ENCODE measurements around the gene GORASP2.

The GORASP2 gene

DNA sequence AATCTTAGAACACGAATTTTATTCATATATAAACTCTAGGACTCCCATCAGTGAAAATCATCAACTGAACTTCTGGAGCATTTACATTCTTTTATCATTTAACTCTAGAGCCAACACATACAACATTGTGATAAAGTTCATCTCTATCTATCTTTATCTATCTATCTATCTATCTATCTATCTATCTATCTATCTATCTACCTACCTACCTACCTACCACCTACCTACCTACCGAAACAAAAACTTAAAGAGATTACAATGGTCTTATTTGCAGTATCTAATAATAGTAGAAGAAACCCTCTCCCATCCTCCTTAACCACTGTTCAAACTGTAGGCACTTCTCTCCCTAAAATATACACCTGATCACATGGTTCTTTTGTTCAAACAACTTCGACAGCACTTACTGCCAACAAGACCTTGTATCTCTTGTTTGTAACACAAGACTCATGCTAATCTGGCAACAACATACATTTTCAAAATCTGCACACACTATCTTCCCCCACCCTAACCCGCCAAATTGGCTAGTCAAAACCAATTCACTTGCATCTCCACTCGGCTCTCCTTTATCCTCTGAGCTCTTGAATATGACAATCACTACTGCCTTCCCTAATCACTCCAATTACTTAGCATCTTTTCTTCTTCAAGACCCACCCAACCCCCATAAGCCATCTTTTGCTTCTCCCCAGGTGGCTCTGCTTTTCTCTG, 69.0 kb downstream of the GORASP2 start:
- Histone ChIP-seq H3K79me2 (ENCODE audit: insufficient read depth, low read depth) (no peaks in the 10 kb centered on the region), H3K27me3 (ENCODE audit: insufficient read depth, low read depth) (no peaks in the 10 kb centered on the region), H4K20me1 (ENCODE audit: insufficient read depth) (no peaks in the 10 kb centered on the region), H3K4me3 (IDR thresholded peaks at IDR 0.05; ENCODE audit: insufficient read depth, low read depth, low read length) (no peak overlapping the region), H3K4me1 (ENCODE audit: low read depth, poor library complexity, severe bottlenecking) (no peaks in the 10 kb centered on the region), H3K4me2 (no peak overlapping the region), H3K27ac (no peak overlapping the region), H3K36me3 (ENCODE audit: insufficient read depth) (no peaks in the 10 kb centered on the region), H3K9ac (no peak overlapping the region), H2AFZ (ENCODE audit: low read depth) (no peak overlapping the region)
- TF ChIP-seq, protein P1, sequence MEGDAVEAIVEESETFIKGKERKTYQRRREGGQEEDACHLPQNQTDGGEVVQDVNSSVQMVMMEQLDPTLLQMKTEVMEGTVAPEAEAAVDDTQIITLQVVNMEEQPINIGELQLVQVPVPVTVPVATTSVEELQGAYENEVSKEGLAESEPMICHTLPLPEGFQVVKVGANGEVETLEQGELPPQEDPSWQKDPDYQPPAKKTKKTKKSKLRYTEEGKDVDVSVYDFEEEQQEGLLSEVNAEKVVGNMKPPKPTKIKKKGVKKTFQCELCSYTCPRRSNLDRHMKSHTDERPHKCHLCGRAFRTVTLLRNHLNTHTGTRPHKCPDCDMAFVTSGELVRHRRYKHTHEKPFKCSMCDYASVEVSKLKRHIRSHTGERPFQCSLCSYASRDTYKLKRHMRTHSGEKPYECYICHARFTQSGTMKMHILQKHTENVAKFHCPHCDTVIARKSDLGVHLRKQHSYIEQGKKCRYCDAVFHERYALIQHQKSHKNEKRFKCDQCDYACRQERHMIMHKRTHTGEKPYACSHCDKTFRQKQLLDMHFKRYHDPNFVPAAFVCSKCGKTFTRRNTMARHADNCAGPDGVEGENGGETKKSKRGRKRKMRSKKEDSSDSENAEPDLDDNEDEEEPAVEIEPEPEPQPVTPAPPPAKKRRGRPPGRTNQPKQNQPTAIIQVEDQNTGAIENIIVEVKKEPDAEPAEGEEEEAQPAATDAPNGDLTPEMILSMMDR (conservative IDR thresholded peaks at IDR 0.05; ENCODE audit: low read depth, low read length), result no peak

DNA sequence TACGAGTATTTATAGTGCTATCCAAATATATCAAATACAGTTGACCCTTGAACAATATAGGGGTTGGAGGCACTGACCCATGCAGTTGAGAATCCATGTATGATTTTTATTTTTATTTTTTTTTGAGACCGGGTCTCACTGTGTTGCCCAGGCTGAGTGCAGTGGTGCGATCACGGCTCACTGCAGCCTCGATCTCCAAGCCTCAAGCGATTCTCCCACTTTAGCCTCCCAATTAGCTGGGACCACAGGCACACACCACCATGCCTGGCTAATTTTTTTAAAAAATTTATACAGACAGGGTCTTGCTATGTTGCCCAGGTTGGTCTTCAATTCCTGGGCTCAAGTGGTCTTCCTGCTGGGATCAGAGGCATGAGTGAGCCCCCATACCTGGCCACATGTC, 70.6 kb downstream of the GORASP2 start:
- Histone ChIP-seq H3K79me2 (ENCODE audit: insufficient read depth, low read depth) (no peaks in the 10 kb centered on the region), H3K9ac (no peak overlapping the region), H3K27ac (no peak overlapping the region), H3K36me3 (ENCODE audit: insufficient read depth) (no peaks in the 10 kb centered on the region), H2AFZ (ENCODE audit: low read depth) (no peak overlapping the region), H3K4me3 (IDR thresholded peaks at IDR 0.05; ENCODE audit: insufficient read depth, low read depth, low read length) (no peak overlapping the region), H3K27me3 (ENCODE audit: insufficient read depth, low read depth) (no peaks in the 10 kb centered on the region), H3K4me1 (ENCODE audit: low read depth, poor library complexity, severe bottlenecking) (no peaks in the 10 kb centered on the region), H4K20me1 (ENCODE audit: insufficient read depth) (no peaks in the 10 kb centered on the region), H3K4me2 (no peak overlapping the region)
- TF ChIP-seq, protein P1 (conservative IDR thresholded peaks at IDR 0.05; ENCODE audit: low read depth, low read length), result no peak

DNA sequence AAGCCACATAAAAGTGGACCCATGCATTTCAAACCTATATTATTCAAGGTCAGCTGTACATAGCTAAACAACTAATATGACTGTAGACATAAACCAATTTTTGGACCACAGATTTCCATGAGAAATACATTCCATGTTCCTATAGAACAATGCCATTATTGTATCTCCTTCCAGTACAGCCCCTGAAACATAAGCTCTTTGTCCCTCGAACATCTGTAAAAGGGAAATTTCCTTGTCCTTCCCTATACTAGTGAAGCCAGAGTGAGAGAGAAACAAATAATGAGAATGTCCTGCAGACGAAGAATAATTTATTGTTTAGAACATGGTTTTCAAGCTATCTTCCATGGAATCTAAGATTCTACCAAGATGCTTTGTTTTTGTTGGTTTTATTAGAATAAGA, 75.3 kb downstream of the GORASP2 start:
- TF ChIP-seq, protein P1 (conservative IDR thresholded peaks at IDR 0.05; ENCODE audit: low read depth, low read length), result no peak
- Histone ChIP-seq H3K9ac (no peak overlapping the region), H3K79me2 (ENCODE audit: insufficient read depth, low read depth) (no peaks in the 10 kb centered on the region), H3K27me3 (ENCODE audit: insufficient read depth, low read depth) (no peaks in the 10 kb centered on the region), H3K4me3 (IDR thresholded peaks at IDR 0.05; ENCODE audit: insufficient read depth, low read depth, low read length) (no peak overlapping the region), H3K4me2 (no peak overlapping the region), H2AFZ (ENCODE audit: low read depth) (no peak overlapping the region), H3K27ac (no peak overlapping the region), H3K4me1 (ENCODE audit: low read depth, poor library complexity, severe bottlenecking) (no peaks in the 10 kb centered on the region), H4K20me1 (ENCODE audit: insufficient read depth) (no peaks in the 10 kb centered on the region), H3K36me3 (ENCODE audit: insufficient read depth) (no peaks in the 10 kb centered on the region)

DNA sequence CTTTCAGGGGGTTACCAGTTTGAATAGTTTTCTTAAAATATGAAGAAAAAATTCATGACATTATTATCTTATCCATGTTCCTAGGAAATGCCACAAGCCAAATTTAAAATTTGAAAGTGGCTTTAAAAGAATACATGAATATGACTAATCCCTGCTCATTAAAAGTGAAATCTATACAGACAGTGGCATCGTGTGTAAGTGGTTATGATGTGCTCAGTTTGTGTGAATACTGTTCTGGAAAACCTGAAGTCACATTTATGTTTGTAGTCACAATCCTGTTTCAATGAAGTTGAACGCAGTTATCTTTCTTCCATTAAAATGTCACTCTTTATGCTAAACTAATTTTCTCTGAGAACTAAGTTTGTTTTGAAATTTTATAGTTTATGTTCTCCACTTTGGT, 75.8 kb downstream of the GORASP2 start:
- Histone ChIP-seq H3K4me3 (IDR thresholded peaks at IDR 0.05; ENCODE audit: insufficient read depth, low read depth, low read length) (no peak overlapping the region), H4K20me1 (ENCODE audit: insufficient read depth) (no peaks in the 10 kb centered on the region), H3K4me2 (no peak overlapping the region), H3K27me3 (ENCODE audit: insufficient read depth, low read depth) (no peaks in the 10 kb centered on the region), H3K79me2 (ENCODE audit: insufficient read depth, low read depth) (no peaks in the 10 kb centered on the region), H3K9ac (no peak overlapping the region), H2AFZ (ENCODE audit: low read depth) (no peak overlapping the region), H3K4me1 (ENCODE audit: low read depth, poor library complexity, severe bottlenecking) (no peaks in the 10 kb centered on the region), H3K27ac (no peak overlapping the region), H3K36me3 (ENCODE audit: insufficient read depth) (no peaks in the 10 kb centered on the region)
- TF ChIP-seq, protein P1 (conservative IDR thresholded peaks at IDR 0.05; ENCODE audit: low read depth, low read length), result no peak

Data from KMS-11 (cell line).